GM10266 (cell line): ENCODE results near the gene CYP4F22.
A peak's percentile ranks its signal among the peaks of the same experiment; 100 is the strongest.

Source experiments
- DNase-seq: peaks from one replicate; pipeline ENCODE4 v3.0.0; 2012; ENCODE audit errors: extremely low spot score
- CTCF ChIP-seq: IDR thresholded peaks from 2 replicates; pipeline ENCODE4 v1.5.1; 2012; ENCODE audit warnings: mild to moderate bottlenecking, low read depth; ENCODE audit not compliant: control insufficient read depth, insufficient read depth; ENCODE audit errors: missing control alignments

The CYP4F22 gene

DNA sequence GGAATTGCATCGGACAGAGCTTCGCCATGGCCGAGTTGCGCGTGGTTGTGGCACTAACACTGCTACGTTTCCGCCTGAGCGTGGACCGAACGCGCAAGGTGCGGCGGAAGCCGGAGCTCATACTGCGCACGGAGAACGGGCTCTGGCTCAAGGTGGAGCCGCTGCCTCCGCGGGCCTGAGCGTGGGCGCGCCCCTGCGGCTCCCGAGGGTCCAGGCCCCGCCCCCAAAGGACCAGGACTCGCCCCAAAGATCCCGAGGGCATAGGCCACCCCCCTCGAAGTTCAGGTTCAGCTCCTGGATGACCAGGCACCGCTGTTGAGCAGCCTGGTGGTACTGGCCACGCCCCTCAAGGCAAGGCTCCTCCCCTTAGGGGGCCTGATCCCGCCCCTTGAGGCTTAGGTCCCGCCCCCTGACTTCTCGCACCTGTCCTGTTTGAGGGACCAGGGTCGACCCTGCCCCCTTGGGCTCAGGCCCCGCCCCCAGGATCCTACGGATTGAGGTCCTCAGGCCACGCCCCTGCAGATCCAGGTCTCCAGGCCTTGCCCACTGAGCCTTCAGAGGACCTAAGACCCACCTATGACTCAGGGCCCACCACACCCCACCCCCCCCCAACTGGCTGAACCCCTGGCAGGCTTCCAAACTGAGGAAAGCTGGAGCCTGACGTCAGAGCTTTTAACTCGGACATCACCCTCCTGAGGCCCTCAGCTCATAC lies 43.1 kb downstream of the CYP4F22 start:
- no peak for TF ChIP-seq CTCF
- DNase-seq, result peak; percentile 58

DNA sequence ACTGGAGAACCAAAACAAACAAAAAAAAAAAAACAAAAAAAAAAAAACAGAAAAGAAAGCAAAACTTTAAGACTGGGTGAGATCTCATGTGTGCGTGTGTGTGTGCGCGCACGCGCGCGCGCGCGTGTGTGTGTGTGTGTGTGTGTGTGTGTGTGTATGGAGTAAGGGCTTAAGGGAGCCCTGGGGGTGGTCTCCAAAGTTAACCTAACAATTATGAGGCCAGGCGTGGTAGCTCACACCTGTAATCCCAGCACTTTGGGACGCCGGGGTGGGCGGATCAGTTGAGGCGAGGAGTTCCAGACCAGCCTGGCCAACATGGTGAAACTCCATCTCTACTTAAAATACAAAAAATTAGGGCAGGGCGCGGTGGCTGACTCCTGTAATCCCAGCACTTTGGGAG lies 46.7 kb downstream of the CYP4F22 start:
- no peak for TF ChIP-seq CTCF
- DNase-seq, result no peak

DNA sequence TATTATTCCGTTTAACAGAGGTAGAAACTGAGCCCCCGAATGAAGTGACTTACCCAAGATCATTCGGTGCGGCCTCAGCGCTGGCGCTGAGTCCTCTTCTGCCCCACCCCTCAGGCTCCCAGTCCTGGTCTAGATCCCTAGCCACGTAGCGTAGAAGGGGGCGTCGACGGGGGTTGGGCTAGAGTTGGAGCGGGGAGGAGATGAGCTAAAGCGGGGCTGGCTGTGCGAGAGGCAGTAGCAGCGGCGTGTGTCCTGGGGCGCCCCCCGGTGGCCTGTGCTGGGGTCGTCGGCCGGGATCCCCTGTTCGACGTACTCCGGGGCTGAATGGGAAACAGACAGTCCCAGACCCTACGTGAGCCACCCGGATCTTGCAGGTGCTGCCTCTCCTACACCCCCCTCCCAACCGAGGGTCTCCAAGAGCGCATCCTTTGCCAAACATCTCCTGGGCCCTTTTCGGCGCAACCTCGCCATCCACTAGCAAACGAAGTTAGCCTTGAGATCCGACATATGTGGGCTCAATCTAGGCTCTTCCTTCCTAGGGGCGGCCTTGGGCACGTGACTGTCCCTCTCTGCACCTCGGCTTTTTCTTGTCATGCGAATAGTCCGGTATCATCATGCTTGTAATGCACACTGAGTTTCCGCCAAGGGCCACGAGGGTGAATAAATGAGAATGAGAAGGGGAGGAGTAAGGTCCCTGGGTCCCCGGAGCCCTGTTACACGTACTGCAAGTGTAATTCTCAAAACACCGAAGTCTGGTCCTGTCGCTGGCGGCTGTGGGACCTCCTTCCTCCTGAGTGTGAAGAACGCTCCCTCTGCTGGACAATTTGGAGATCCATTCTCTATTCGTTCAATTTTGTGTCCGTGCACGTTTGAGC lies 47.7 kb downstream of the CYP4F22 start:
- TF ChIP-seq CTCF, result peak; percentile 88
- peak; percentile 95 for DNase-seq

- no peak for DNase-seq
- TF ChIP-seq CTCF, result no peak
These were observed 48.4 kb downstream of the CYP4F22 start for GRCh38 chr19:15556634-15557181.

- DNase-seq, result no peak
- TF ChIP-seq CTCF, result no peak
These were observed 48.9 kb downstream of the CYP4F22 start for GRCh38 chr19:15557223-15557622.

GRCh38 chr19:15562145-15562544 lies 53.8 kb downstream of the CYP4F22 start:
- DNase-seq, result no peak
- TF ChIP-seq CTCF, result no peak
